OCI-LY1 (cell line): ENCODE data around the gene IL20RB.

ENCODE experiments used
- H2AFZ ChIP-seq: fragments of 200-600 bp; sonication (generic), shearing (Covaris generic); 2 replicates; pipeline ENCODE4 v1.6.0; 2014; ENCODE audit warnings: antibody characterized with exemption, mild to moderate bottlenecking, low read length
- H3F3A ChIP-seq: fragments of 200-600 bp; sonication (generic), shearing (Covaris generic); 2 replicates; pipeline ENCODE4 v1.6.0; 2014; ENCODE audit warnings: mild to moderate bottlenecking, antibody characterized with exemption, low read length, moderate library complexity; ENCODE audit not compliant: insufficient read depth
- H3K27ac ChIP-seq: fragments of 200-600 bp; sonication (generic); 2 replicates; pipeline ENCODE4 v1.5.1; 2014; ENCODE audit warnings: low read length, mixed run types, mild to moderate bottlenecking, low read depth; ENCODE audit not compliant: poor library complexity, severe bottlenecking
- H3K27me3 ChIP-seq: fragments of 200-600 bp; sonication (generic); 2 replicates; pipeline ENCODE4 v1.6.0; 2014; ENCODE audit warnings: antibody characterized with exemption, mild to moderate bottlenecking, low read length, moderate library complexity; ENCODE audit not compliant: insufficient read depth
- H3K36me3 ChIP-seq: fragments of 200-600 bp; sonication (generic); 2 replicates; pipeline ENCODE4 v1.6.1; 2014; ENCODE audit warnings: mild to moderate bottlenecking, antibody characterized with exemption, low read length, moderate library complexity, mixed read lengths; ENCODE audit not compliant: insufficient read depth
- H3K4me1 ChIP-seq: fragments of 200-600 bp; sonication (generic); 2 replicates; pipeline ENCODE4 v1.5.1; 2014; ENCODE audit warnings: mild to moderate bottlenecking, low read length, moderate library complexity; ENCODE audit not compliant: insufficient read depth, severe bottlenecking
- H3K4me2 ChIP-seq: fragments of 200-600 bp; sonication (generic), shearing (Covaris generic); 2 replicates; pipeline ENCODE4 v1.6.1; 2014; ENCODE audit warnings: low read length
- H3K4me3 ChIP-seq: fragments of 200-600 bp; sonication (generic); 2 replicates; pipeline ENCODE4 v1.5.1; 2014; ENCODE audit warnings: low read length, low read depth, mild to moderate bottlenecking, mixed read lengths; ENCODE audit not compliant: poor library complexity, severe bottlenecking
- H3K79me2 ChIP-seq: fragments of 200-600 bp; shearing (Covaris generic); 2 replicates; pipeline ENCODE4 v1.6.1; 2016; ENCODE audit warnings: mixed run types, low read length, mixed read lengths; ENCODE audit not compliant: insufficient read depth
- H3K9ac ChIP-seq: fragments of 200-600 bp; sonication (generic), shearing (Covaris generic); 2 replicates; pipeline ENCODE4 v1.6.1; 2014; ENCODE audit warnings: mild to moderate bottlenecking, low read length, mixed read lengths
- H3K9me2 ChIP-seq: fragments of 200-600 bp; sonication (generic), shearing (Covaris generic); 2 replicates; pipeline ENCODE4 v1.6.1; 2014; ENCODE audit warnings: low read depth, mild to moderate bottlenecking, low read length, mixed read lengths
- H3K9me3 ChIP-seq: fragments of 200-600 bp; shearing (Covaris generic); 2 replicates; pipeline ENCODE4 v1.6.1; 2014; ENCODE audit warnings: low read length, mixed read lengths
- H4K20me1 ChIP-seq: fragments of 200-600 bp; sonication (generic), shearing (Covaris generic); 2 replicates; pipeline ENCODE4 v1.6.0; 2016; ENCODE audit warnings: mild to moderate bottlenecking, low read length; ENCODE audit not compliant: insufficient read depth
- CTCF ChIP-seq: fragments of 200-600 bp; sonication (generic), shearing (Covaris generic); IDR thresholded peaks from 2 replicates; pipeline ENCODE4 v1.5.1; 2017; ENCODE audit warnings: mild to moderate bottlenecking, antibody characterized with exemption, low read length, moderate library complexity, mixed read lengths
- EZH2 ChIP-seq: fragments of 200-600 bp; sonication (generic), shearing (Covaris generic); IDR thresholded peaks from 2 replicates; pipeline ENCODE4 v1.8.0; 2017; ENCODE audit warnings: borderline replicate concordance, mixed run types, mild to moderate bottlenecking, antibody characterized with exemption, low read length, moderate library complexity, mixed read lengths

Gene IL20RB

DNA sequence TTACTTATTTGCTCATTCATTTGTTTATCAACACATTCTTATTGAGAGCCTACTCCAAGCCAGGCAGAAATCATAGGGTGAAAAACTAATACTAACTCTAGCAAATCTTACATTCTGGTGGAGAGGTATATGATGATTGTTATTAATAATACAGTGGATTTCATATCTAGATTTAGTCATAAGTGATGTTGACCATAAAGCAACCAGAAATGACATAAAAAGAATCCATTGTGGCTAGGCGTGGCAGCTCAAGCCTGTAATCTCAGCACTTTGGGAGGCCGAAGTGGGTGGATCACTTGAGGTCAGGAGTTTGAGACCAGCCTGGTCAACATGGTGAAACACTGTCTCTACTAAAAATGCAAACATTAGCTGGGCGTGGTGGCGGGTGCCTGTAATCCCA is 26.2 kb upstream of the IL20RB start:
- H3K27ac ChIP-seq: no peak overlapping the region
- no peak overlapping the region for H3K9ac ChIP-seq
- no peaks in the 10 kb centered on the region for H4K20me1 ChIP-seq
- no peaks in the 10 kb centered on the region for H3K27me3 ChIP-seq
- TF ChIP-seq EZH2 (no peak), CTCF (no peak)
- H2AFZ ChIP-seq: no peak overlapping the region
- H3K9me3 ChIP-seq: peaks cover 3% of the 10 kb centered on the region
- H3K79me2 ChIP-seq: peaks cover 14% of the 10 kb centered on the region
- H3K4me1 ChIP-seq: no peaks in the 10 kb centered on the region
- no peak overlapping the region for H3K4me3 ChIP-seq
- H3K36me3 ChIP-seq: peaks cover 79% of the 10 kb centered on the region
- H3K4me2 ChIP-seq: no peak overlapping the region
- H3F3A ChIP-seq: no peaks in the 10 kb centered on the region
- no peaks in the 10 kb centered on the region for H3K9me2 ChIP-seq

DNA sequence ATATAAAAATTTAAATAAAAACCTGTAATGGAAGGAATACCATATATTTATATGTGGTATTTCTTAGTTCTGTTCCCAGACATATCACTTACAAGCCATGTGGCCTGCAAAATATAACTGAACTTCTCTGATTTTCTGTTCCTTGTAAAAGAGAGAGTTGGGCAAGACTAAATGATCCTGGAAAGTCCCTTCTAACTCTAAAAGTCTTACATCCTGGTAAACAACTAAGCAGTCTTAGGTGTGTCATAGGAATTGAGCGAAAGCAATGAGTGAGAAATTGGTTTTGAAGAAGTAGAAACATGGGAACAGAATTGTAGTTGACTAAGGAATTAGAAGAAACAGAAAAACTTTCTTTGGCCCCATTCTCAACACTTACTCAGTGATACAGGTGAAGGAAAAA is 25.3 kb upstream of the IL20RB start:
- Histone ChIP-seq H3K4me1 (no peaks in the 10 kb centered on the region), H3K79me2 (peaks cover 14% of the 10 kb centered on the region), H3K27me3 (no peaks in the 10 kb centered on the region), H3K4me3 (no peak overlapping the region), H3K9me2 (no peaks in the 10 kb centered on the region), H3K9me3 (peaks cover 12% of the 10 kb centered on the region), H3K27ac (no peak overlapping the region), H3K4me2 (no peak overlapping the region), H4K20me1 (no peaks in the 10 kb centered on the region), H3F3A (no peaks in the 10 kb centered on the region), H3K36me3 (peaks cover 83% of the 10 kb centered on the region), H2AFZ (no peak overlapping the region), H3K9ac (no peak overlapping the region)
- TF ChIP-seq CTCF: no peak
- TF ChIP-seq EZH2: no peak

- Histone ChIP-seq H3K4me2 (no peak overlapping the region), H3K79me2 (peaks cover 20% of the 10 kb centered on the region), H4K20me1 (no peaks in the 10 kb centered on the region), H3K9me3 (peaks cover 13% of the 10 kb centered on the region), H3K9ac (no peak overlapping the region), H3F3A (no peaks in the 10 kb centered on the region), H3K4me3 (no peak overlapping the region), H3K9me2 (no peaks in the 10 kb centered on the region), H3K27ac (no peak overlapping the region), H2AFZ (no peak overlapping the region), H3K36me3 (peaks cover 84% of the 10 kb centered on the region), H3K27me3 (no peaks in the 10 kb centered on the region), H3K4me1 (peaks cover 1% of the 10 kb centered on the region)
- TF ChIP-seq EZH2: no peak
- no peak for TF ChIP-seq CTCF
Measured at GRCh38 chr3:136932978-136933772, 24.6 kb upstream of the IL20RB start.
